Panc1 (cell line): ENCODE results near the gene POM121. TPM values are rescaled to one million over a fixed set of nuclear protein-coding genes. Genes with fewer than 3 reads are reported as not detected.
"Not testable (repeated sequence)": the region's sequence is repeated elsewhere in the genome, so short reads cannot be mapped to it uniquely, and the experiment has no call there.

Experiments used
- ATAC-seq: fragments of 200-7000 bp; cut with Tn5 transposase; 2 replicates; pipeline ENCODE4 v1.9.1; 2020; ENCODE audit warnings: mild to moderate bottlenecking, moderate library complexity
- BruUV-seq: library from RNA; stranded (reverse); fragments of 400-500 nt; replicated peaks from 2 replicates; lab custom pipeline; 2021; lab: Mats Ljungman, UMichigan
- CTCF ChIA-PET: fragments of 300-600 bp; sonication (Branson Sonifier 250); formaldehyde crosslinking; loops from one replicate; lab custom pipeline; 2022; ENCODE audit warnings: antibody characterized with exemption; lab: Charles Lee
- POLR2A ChIA-PET: fragments of 300-600 bp; sonication (Branson Sonifier 250); formaldehyde crosslinking; loops from one replicate; lab custom pipeline; 2022; ENCODE audit warnings: antibody characterized with exemption; lab: Charles Lee
- DNase-seq: peaks from one replicate; pipeline ENCODE4 v3.0.0-alpha.2; 2010; ENCODE audit warnings: low read depth, low spot score
- H3K27ac ChIP-seq: 2 replicates; pipeline ENCODE4 v1.5.1; 2011; ENCODE audit warnings: mild to moderate bottlenecking, low read length, inconsistent platforms
- H3K27me3 ChIP-seq: fragments of 200-500 bp; sonication (Bioruptor generic); 2 replicates; pipeline ENCODE4 v1.6.0; 2014; ENCODE audit warnings: low read length, inconsistent platforms; ENCODE audit not compliant: control insufficient read depth, insufficient read depth
- H3K36me3 ChIP-seq: fragments of 200-500 bp; sonication (Bioruptor generic); 2 replicates; pipeline ENCODE4 v1.5.1; 2014; ENCODE audit warnings: inconsistent platforms, mild to moderate bottlenecking, low read length, moderate library complexity; ENCODE audit not compliant: control insufficient read depth, insufficient read depth
- H3K4me1 ChIP-seq: 2 replicates; pipeline ENCODE4 v1.5.1; 2011; ENCODE audit warnings: inconsistent platforms, mild to moderate bottlenecking, low read length, moderate library complexity; ENCODE audit not compliant: control insufficient read depth, insufficient read depth
- H3K4me3 ChIP-seq, 2 experiments: 2 replicates each; pipeline ENCODE4 v1.5.1; 2011 to 2012; ENCODE audit warnings: low read depth in 2 of 2, low read length in 2 of 2, mild to moderate bottlenecking in 2 of 2, inconsistent platforms in 1 of 2, moderate library complexity in 1 of 2
- H3K9me3 ChIP-seq: fragments of 200-500 bp; sonication (Bioruptor generic); 2 replicates; pipeline ENCODE4 v1.5.1; 2014; ENCODE audit warnings: low read depth, mild to moderate bottlenecking, inconsistent platforms, low read length, moderate library complexity; ENCODE audit not compliant: control insufficient read depth, insufficient read depth
- POLR2AphosphoS5 ChIP-seq: IDR thresholded peaks from 2 replicates; pipeline ENCODE4 v1.6.1; 2012; ENCODE audit warnings: mild to moderate bottlenecking, low read depth, low read length, moderate library complexity
- SIN3A ChIP-seq: IDR thresholded peaks from 2 replicates; pipeline ENCODE4 v1.6.1; 2012; ENCODE audit warnings: low read depth, mild to moderate bottlenecking, low read length, moderate library complexity, borderline replicate concordance; ENCODE audit not compliant: insufficient read depth
- TCF7L2 ChIP-seq: IDR thresholded peaks from 2 replicates; pipeline ENCODE4 v1.6.1; 2011; ENCODE audit warnings: mild to moderate bottlenecking, low read depth, low read length, inconsistent platforms
- in situ Hi-C: cut with HindIII; loops from 2 replicates; pipeline ENCODE4 v1.10.0; 2016; ENCODE audit warnings: low sequenced_read_pairs, low pct_unique_long_range_greater_than_20kb
- intact Hi-C: fragments of 100-400 bp; cut with micrococcal nuclease; formaldehyde crosslinking; loops from one replicate; pipeline ENCODE4 v1.10.0; 2022; ENCODE audit not compliant: unreplicated experiment
- total RNA-seq: library from RNA; stranded (reverse); gene quantifications from one replicate; pipeline ENCODE4 v1.2.1, GENCODE V29; 2021; ENCODE audit not compliant: unreplicated experiment
- TF ChIP-seq, protein P1 (sequence below): fragments of 450-650 bp; IDR thresholded peaks from 2 replicates; pipeline ENCODE4 v1.5.1; 2017; ENCODE audit warnings: mild to moderate bottlenecking
- TF ChIP-seq, protein P2 (sequence below), 2 experiments: IDR thresholded peaks; 2 replicates each; pipeline ENCODE4 v1.6.1; 2011 to 2012; ENCODE audit warnings: low read depth in 2 of 2, control low read depth in 1 of 2, low read length in 1 of 2, mild to moderate bottlenecking in 1 of 2, moderate library complexity in 1 of 2; ENCODE audit not compliant: insufficient read depth in 1 of 2

Gene POM121
- total RNA-seq, 1 experiment from 2014 or later: 62.4 TPM

DNA sequence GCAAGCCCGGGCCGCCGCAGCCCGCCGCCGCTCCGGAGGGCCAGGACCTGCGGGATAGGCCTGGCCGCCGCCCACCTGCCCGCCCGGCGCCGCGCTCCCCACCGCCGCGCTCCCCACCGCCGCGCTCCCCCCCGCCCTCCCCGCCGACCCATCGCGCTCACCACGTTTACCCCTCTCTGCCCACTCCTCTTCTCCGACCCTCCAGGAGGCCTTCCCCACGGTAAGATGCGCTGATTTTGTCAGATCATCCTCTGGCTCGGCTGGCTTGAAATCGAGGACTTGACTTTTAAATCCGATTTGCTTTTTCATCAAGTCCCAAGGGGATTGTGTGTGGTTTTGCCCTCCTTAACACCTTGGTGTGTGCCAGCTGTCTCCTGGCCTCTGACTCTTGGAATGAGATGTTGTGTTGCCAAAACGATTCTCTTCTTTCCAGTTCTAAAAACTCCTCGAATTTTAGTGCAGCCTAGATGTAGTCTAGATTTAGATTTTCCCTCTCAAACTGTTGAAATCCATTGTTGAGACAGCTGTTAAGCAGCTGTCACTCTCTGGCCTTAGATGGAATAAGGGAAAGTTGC is 738 bp downstream of the POM121 start:
- Histone ChIP-seq H3K36me3 (peaks cover 28% of the 10 kb centered on the region), H3K4me3 (peak overlapping the region; percentile 72 to 82), H3K9me3 (no peaks in the 10 kb centered on the region), H3K4me1 (peaks cover 14% of the 10 kb centered on the region), H3K27me3 (no peaks in the 10 kb centered on the region), H3K27ac (peak overlapping the region; percentile 99)
- TF ChIP-seq, protein P1, sequence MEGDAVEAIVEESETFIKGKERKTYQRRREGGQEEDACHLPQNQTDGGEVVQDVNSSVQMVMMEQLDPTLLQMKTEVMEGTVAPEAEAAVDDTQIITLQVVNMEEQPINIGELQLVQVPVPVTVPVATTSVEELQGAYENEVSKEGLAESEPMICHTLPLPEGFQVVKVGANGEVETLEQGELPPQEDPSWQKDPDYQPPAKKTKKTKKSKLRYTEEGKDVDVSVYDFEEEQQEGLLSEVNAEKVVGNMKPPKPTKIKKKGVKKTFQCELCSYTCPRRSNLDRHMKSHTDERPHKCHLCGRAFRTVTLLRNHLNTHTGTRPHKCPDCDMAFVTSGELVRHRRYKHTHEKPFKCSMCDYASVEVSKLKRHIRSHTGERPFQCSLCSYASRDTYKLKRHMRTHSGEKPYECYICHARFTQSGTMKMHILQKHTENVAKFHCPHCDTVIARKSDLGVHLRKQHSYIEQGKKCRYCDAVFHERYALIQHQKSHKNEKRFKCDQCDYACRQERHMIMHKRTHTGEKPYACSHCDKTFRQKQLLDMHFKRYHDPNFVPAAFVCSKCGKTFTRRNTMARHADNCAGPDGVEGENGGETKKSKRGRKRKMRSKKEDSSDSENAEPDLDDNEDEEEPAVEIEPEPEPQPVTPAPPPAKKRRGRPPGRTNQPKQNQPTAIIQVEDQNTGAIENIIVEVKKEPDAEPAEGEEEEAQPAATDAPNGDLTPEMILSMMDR: no peak
- no peak for TF ChIP-seq POLR2AphosphoS5
- TF ChIP-seq TCF7L2: no peak
- no peak for TF ChIP-seq SIN3A
- TF ChIP-seq, protein P2, sequence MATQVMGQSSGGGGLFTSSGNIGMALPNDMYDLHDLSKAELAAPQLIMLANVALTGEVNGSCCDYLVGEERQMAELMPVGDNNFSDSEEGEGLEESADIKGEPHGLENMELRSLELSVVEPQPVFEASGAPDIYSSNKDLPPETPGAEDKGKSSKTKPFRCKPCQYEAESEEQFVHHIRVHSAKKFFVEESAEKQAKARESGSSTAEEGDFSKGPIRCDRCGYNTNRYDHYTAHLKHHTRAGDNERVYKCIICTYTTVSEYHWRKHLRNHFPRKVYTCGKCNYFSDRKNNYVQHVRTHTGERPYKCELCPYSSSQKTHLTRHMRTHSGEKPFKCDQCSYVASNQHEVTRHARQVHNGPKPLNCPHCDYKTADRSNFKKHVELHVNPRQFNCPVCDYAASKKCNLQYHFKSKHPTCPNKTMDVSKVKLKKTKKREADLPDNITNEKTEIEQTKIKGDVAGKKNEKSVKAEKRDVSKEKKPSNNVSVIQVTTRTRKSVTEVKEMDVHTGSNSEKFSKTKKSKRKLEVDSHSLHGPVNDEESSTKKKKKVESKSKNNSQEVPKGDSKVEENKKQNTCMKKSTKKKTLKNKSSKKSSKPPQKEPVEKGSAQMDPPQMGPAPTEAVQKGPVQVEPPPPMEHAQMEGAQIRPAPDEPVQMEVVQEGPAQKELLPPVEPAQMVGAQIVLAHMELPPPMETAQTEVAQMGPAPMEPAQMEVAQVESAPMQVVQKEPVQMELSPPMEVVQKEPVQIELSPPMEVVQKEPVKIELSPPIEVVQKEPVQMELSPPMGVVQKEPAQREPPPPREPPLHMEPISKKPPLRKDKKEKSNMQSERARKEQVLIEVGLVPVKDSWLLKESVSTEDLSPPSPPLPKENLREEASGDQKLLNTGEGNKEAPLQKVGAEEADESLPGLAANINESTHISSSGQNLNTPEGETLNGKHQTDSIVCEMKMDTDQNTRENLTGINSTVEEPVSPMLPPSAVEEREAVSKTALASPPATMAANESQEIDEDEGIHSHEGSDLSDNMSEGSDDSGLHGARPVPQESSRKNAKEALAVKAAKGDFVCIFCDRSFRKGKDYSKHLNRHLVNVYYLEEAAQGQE (IDR thresholded peaks at IDR 0.05; ENCODE audit: insufficient read depth in 1 of 2, low read depth in 2 of 2, low read length in 1 of 2): no peak
- no peak for DNase-seq
- ChIA-PET POLR2A (no interaction called here), CTCF (no interaction called here)
- in situ Hi-C loops (no loop called here), intact Hi-C loops (no loop called here)
- no TSS peak for BruUV-seq
- ATAC-seq: no peak

DNA sequence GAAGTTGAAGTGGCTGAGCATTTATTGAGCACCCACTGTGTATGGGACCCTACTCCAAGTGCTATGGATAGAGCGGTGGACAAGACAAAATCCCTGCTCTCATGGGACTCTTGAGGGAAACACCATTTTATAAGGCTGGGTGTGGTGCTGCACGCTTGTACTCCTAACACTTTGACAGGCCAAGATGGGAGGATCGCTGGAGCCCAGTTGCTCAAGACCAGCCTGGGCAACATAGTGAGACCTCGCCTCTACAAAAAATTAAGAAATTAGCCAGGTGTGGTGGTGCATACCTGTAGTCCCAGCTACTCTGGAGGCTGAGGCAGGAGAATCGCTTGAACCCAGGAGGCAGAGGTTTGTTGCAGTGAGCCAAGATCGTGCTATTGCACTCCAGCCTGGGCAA is 2.9 kb downstream of the POM121 start:
- H3K9me3 ChIP-seq, H3K27ac ChIP-seq, H3K27me3 ChIP-seq, BruUV-seq, POLR2A ChIA-PET, H3K4me3 ChIP-seq, DNase-seq, intact Hi-C loops, in situ Hi-C loops, CTCF ChIA-PET, ATAC-seq: not testable (repeated sequence)
- peaks cover 14% of the 10 kb centered on the region for H3K4me1 ChIP-seq
- H3K36me3 ChIP-seq: peaks cover 32% of the 10 kb centered on the region

DNA sequence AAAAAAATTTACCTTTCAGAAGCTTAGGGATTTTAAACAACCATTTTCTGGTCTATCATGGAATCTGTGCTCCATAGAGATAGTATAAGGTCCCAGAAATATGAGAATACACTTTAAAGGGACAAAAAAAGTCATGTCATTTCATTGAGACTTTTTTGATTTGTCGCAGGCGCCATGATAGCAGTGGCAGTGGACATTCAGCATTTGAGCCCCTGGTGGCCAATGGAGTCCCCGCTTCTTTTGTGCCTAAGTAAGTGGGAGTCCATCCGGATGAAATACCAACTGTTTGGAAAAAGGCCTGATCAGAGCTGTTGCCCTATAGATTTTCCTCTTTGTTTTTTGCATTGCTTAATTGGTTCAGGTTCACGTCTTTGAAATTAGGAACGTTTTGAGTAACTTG is 3.3 kb downstream of the POM121 start:
- H3K27me3 ChIP-seq, intact Hi-C loops, BruUV-seq, DNase-seq, CTCF ChIA-PET, H3K9me3 ChIP-seq, H3K27ac ChIP-seq, ATAC-seq, in situ Hi-C loops, H3K4me3 ChIP-seq, POLR2A ChIA-PET: not testable (repeated sequence)
- Histone ChIP-seq H3K4me1 (peaks cover 14% of the 10 kb centered on the region), H3K36me3 (peaks cover 32% of the 10 kb centered on the region)

DNA sequence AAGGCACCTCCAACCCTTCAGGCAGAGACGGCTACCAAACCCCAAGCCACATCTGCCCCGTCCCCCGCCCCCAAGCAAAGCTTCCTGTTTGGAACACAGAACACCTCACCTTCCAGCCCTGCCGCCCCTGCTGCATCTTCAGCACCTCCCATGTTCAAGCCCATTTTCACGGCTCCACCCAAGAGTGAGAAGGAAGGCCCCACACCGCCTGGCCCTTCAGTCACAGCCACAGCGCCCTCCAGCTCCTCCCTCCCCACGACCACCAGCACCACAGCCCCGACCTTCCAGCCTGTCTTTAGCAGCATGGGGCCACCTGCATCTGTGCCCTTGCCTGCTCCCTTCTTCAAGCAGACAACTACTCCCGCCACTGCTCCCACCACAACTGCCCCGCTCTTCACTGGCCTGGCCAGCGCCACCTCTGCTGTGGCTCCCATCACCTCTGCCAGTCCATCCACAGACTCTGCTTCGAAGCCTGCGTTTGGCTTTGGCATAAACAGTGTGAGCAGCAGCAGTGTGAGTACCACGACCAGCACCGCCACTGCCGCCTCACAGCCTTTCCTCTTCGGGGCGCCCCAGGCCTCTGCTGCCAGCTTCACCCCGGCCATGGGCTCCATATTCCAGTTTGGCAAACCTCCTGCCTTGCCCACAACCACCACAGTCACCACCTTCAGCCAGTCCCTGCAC is 17.3 kb downstream of the POM121 start:
- H3K36me3 ChIP-seq, H3K4me1 ChIP-seq, BruUV-seq, DNase-seq, H3K4me3 ChIP-seq, in situ Hi-C loops, H3K27me3 ChIP-seq, ATAC-seq, POLR2A ChIA-PET, H3K9me3 ChIP-seq, CTCF ChIA-PET, H3K27ac ChIP-seq, intact Hi-C loops: not testable (repeated sequence)

DNA sequence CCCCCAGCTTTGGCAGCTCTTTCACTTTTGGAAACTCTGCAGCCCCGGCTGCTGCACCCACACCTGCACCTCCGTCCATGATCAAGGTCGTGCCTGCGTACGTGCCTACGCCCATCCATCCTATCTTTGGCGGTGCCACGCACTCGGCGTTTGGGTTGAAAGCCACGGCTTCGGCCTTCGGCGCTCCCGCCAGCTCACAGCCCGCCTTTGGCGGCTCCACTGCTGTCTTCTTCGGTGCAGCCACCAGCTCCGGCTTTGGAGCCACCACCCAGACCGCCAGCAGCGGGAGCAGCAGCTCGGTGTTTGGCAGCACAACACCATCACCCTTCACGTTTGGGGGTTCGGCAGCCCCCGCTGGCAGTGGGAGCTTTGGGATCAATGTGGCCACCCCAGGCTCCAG is 18.1 kb downstream of the POM121 start:
- H3K36me3 ChIP-seq, in situ Hi-C loops, H3K4me1 ChIP-seq, BruUV-seq, H3K27me3 ChIP-seq, H3K27ac ChIP-seq, CTCF ChIA-PET, POLR2A ChIA-PET, DNase-seq, H3K9me3 ChIP-seq, intact Hi-C loops, ATAC-seq, H3K4me3 ChIP-seq: not testable (repeated sequence)
